K562 (cell line): ENCODE measurements around the gene BTBD16. TPM values are rescaled to one million over a fixed set of nuclear protein-coding genes. Genes with fewer than 3 reads are reported as not detected.

Experiments
- ATAC-seq: fragments of 200-7000 bp; cut with Tn5 transposase; 3 replicates; pipeline ENCODE4 v1.9.1; 2020; ENCODE audit warnings: moderate library complexity
- BruUV-seq: library from RNA; stranded (reverse); fragments of 400-500 nt; replicated peaks from 2 replicates; lab custom pipeline; 2021; lab: Mats Ljungman, UMichigan
- CTCF ChIA-PET: fragments of 300-600 bp; formaldehyde crosslinking; extraction: SDS; loops from one replicate; lab custom pipeline; 2021; ENCODE audit warnings: low intra/inter-chr PET ratio; lab: Yijun Ruan, JAX
- POLR2A ChIA-PET: fragments of 300-600, 350-650 bp; sonication (Branson Sonifier 250); formaldehyde crosslinking; extraction: SDS; loops from one replicate; lab custom pipeline; 2021; ENCODE audit warnings: antibody characterized with exemption, inconsistent platforms; lab: Yijun Ruan, JAX
- DNase-seq, 4 experiments: peaks; one replicate each; pipeline versions ENCODE4 v3.0.0 to v3.0.0-alpha.2; 2011 to 2018; ENCODE audit warnings: low spot score in 3 of 4, mixed read lengths in 3 of 4; ENCODE audit errors: extremely low read depth in 1 of 4
- FAIRE-seq: peaks from 2 replicates; lab custom pipeline; 2011; peaks lifted over from hg19 to GRCh38; lab: Jason Lieb, UNC
- H2AFZ ChIP-seq: 2 replicates; pipeline ENCODE4 v1.6.0; 2011; ENCODE audit warnings: low read depth, low read length, control low read depth, inconsistent platforms
- H3K27ac ChIP-seq: fragments of 200-600 bp; 3 replicates; pipeline ENCODE4 v1.8.0; 2011; ENCODE audit warnings: low read depth, mild to moderate bottlenecking, control low read depth, inconsistent platforms, low read length, moderate library complexity, mixed read lengths; ENCODE audit errors: extremely low read depth
- H3K27me3 ChIP-seq, 2 experiments: fragments of 300-600 bp in 1 of 2; 2 replicates in 1 of 2; 3 replicates in 1 of 2; pipeline versions ENCODE4 v1.6.0 to v1.8.0; 2011; ENCODE audit warnings: inconsistent platforms in 2 of 2, low read length in 2 of 2, mild to moderate bottlenecking in 1 of 2, mixed read lengths in 1 of 2, moderate library complexity in 1 of 2; ENCODE audit not compliant: control insufficient read depth in 2 of 2, insufficient read depth in 2 of 2
- H3K36me3 ChIP-seq: fragments of 300-600 bp; 3 replicates; pipeline ENCODE4 v1.8.0; 2011; ENCODE audit warnings: mild to moderate bottlenecking, low read length, inconsistent platforms; ENCODE audit not compliant: control insufficient read depth, insufficient read depth
- H3K4me1 ChIP-seq, 2 experiments: fragments of 200-600 bp in 1 of 2; replicated peaks in 1 of 2; 2 replicates in 1 of 2; 3 replicates in 1 of 2; pipeline versions ENCODE4 v1.5.1 to v1.8.0; 2011; ENCODE audit warnings: inconsistent platforms in 2 of 2, low read length in 2 of 2, mild to moderate bottlenecking in 1 of 2, mixed read lengths in 1 of 2, moderate library complexity in 1 of 2; ENCODE audit not compliant: control insufficient read depth in 2 of 2, insufficient read depth in 2 of 2
- H3K4me2 ChIP-seq: 2 replicates; pipeline ENCODE4 v1.6.1; 2011; ENCODE audit warnings: low read length, control low read depth, inconsistent platforms, mixed read lengths; ENCODE audit not compliant: insufficient read depth
- H3K4me3 ChIP-seq: fragments of 200-600 bp; sonication (generic), shearing (Covaris generic); 2 replicates; pipeline ENCODE4 v1.5.1; 2016; ENCODE audit warnings: control low read depth, inconsistent platforms
- H3K79me2 ChIP-seq: fragments of 200-600 bp; 3 replicates; pipeline ENCODE4 v1.8.0; 2011; ENCODE audit warnings: low read length, inconsistent platforms; ENCODE audit not compliant: control insufficient read depth, insufficient read depth
- H3K9ac ChIP-seq, 2 experiments: 2 replicates each; pipeline versions ENCODE4 v1.6.0 to v1.6.1; 2011; ENCODE audit warnings: low read depth in 2 of 2, low read length in 2 of 2, control low read depth in 1 of 2, inconsistent platforms in 1 of 2, mild to moderate bottlenecking in 1 of 2, mixed read lengths in 1 of 2; ENCODE audit not compliant: insufficient read depth in 1 of 2
- H3K9me1 ChIP-seq: one replicate; pipeline ENCODE4 v1.6.0; 2011; ENCODE audit warnings: inconsistent platforms, mild to moderate bottlenecking, low read length, moderate library complexity; ENCODE audit not compliant: control insufficient read depth, insufficient read depth
- H3K9me3 ChIP-seq: replicated peaks from 2 replicates; pipeline ENCODE4 v1.5.1; 2011; ENCODE audit warnings: low read depth, low read length, inconsistent platforms; ENCODE audit not compliant: control insufficient read depth, insufficient read depth
- H4K20me1 ChIP-seq: replicated peaks from 2 replicates; pipeline ENCODE4 v1.6.1; 2011; ENCODE audit warnings: low read length, inconsistent platforms, mixed read lengths; ENCODE audit not compliant: control insufficient read depth, insufficient read depth
- ELF1 ChIP-seq: fragments of 200-800 bp; sonication (Bioruptor generic); IDR thresholded peaks from 2 replicates; pipeline ENCODE4 v1.6.1; 2016; ENCODE audit warnings: missing genetic modification characterization, missing compliant biosample characterization
- ELF4 ChIP-seq: fragments of 450-650 bp; formaldehyde crosslinking; IDR thresholded peaks from 2 replicates; pipeline ENCODE4 v1.4.0; 2022; ENCODE audit warnings: missing genetic modification characterization
- LEF1 ChIP-seq: fragments of 450-650 bp; IDR thresholded peaks from 2 replicates; pipeline ENCODE4 v1.6.1; 2016; ENCODE audit warnings: mild to moderate bottlenecking
- MCM2 ChIP-seq: fragments of 450-650 bp; IDR thresholded peaks from 2 replicates; pipeline ENCODE4 v1.6.1; 2017; ENCODE audit warnings: low read depth, mild to moderate bottlenecking
- THRAP3 ChIP-seq: fragments of 450-650 bp; IDR thresholded peaks from 2 replicates; pipeline ENCODE4 v1.6.1; 2016; ENCODE audit warnings: mild to moderate bottlenecking, inconsistent platforms, borderline replicate concordance
- ZFPM2 ChIP-seq: fragments of 250-450 bp; sonication (Bioruptor Pico); IDR thresholded peaks from 2 replicates; pipeline ENCODE4 v1.5.1; 2022; ENCODE audit warnings: mild to moderate bottlenecking
- ZNF146 ChIP-seq: IDR thresholded peaks from one replicate; pipeline ENCODE4 v1.6.1; 2018; ENCODE audit warnings: missing compliant biosample characterization; ENCODE audit not compliant: unreplicated experiment
- WGBS: fragments of 100-300 bp; shearing (Covaris generic); methylation state at CpG from one replicate; pipeline ENCODE4 v1.1.6; 2016; ENCODE audit warnings: low coverage, mixed read lengths; ENCODE audit not compliant: insufficient coverage; ENCODE audit errors: missing lambda C conversion rate; 5-methylcytosine and 5-hydroxymethylcytosine counted together
- in situ Hi-C: fragments of 300-500 bp; cut with MboI; formaldehyde crosslinking; loops from 4 replicates; pipeline ENCODE4 v1.15.0; 2018; ENCODE audit warnings: inconsistent platforms, mixed read lengths
- intact Hi-C: fragments of 100-400 bp; cut with micrococcal nuclease; formaldehyde crosslinking; loops from 2 replicates; pipeline ENCODE4 v1.14.2; 2022
- polyA plus RNA-seq, 8 experiments: library from polyadenylated mRNA; depleted of rRNA in 4 of 8; stranded (reverse) in 5 of 8; unstranded in 3 of 8; fragments of >200 nt; fragmentation: Nextera tagmentation in 2 of 8; fragmentation: Illumina TruSeq in 1 of 8; extraction: Ambion mirVana in 2 of 8; extraction: Trizol in 1 of 8; gene quantifications; 2 replicates each; pipeline versions ENCODE4 v1.2.1 to v1.2.3, GENCODE V29; 2011 to 2014; ENCODE audit warnings: inconsistent platforms in 1 of 8, missing spikeins in 1 of 8
- total RNA-seq, 7 experiments: library from RNA; depleted of rRNA in 6 of 7; stranded (reverse); fragments of >200 nt in 6 of 7; fragmentation: Illumina TruSeq in 2 of 7; extraction: Trizol in 2 of 7; gene quantifications; 2 replicates each; pipeline versions ENCODE4 v1.2.1 to v1.2.3, GENCODE V29; 2011 to 2021; ENCODE audit warnings: low replicate concordance in 1 of 7
- TF ChIP-seq, protein P1 (sequence below): fragments of 450-650 bp; IDR thresholded peaks from 2 replicates; pipeline ENCODE4 v1.6.1; 2014; ENCODE audit warnings: low read depth, mild to moderate bottlenecking, moderate library complexity, borderline replicate concordance
- TF ChIP-seq, protein P2 (sequence below): fragments of 450-650 bp; IDR thresholded peaks from 2 replicates; pipeline ENCODE4 v1.6.1; 2016

BTBD16 gene
- total and polyA plus RNA-seq, 9 of the 15 experiments (the other 6 are each of a cell fraction or from before 2014, with no cell fraction given): 0.11 TPM; not detected in 8

- no peaks in the 10 kb centered on the region for H3K79me2 ChIP-seq
- H3K9ac ChIP-seq: no peak overlapping the region
- POLR2A ChIA-PET: interaction anchor here (0.7 kb wide), 1 partner anchor 26 kb away, joined by 3 read pairs; no protein-coding TSS in a partner anchor
- no TSS peak for BruUV-seq
- ATAC-seq (no peak), FAIRE-seq (no peak), DNase-seq (no peak)
- H3K4me1 ChIP-seq: no peaks in the 10 kb centered on the region
- H4K20me1 ChIP-seq: no peaks in the 10 kb centered on the region
- no peaks in the 10 kb centered on the region for H3K36me3 ChIP-seq
- H3K4me2 ChIP-seq: no peak overlapping the region
- TF ChIP-seq, protein P1, sequence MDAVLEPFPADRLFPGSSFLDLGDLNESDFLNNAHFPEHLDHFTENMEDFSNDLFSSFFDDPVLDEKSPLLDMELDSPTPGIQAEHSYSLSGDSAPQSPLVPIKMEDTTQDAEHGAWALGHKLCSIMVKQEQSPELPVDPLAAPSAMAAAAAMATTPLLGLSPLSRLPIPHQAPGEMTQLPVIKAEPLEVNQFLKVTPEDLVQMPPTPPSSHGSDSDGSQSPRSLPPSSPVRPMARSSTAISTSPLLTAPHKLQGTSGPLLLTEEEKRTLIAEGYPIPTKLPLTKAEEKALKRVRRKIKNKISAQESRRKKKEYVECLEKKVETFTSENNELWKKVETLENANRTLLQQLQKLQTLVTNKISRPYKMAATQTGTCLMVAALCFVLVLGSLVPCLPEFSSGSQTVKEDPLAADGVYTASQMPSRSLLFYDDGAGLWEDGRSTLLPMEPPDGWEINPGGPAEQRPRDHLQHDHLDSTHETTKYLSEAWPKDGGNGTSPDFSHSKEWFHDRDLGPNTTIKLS: no peak
- no peak for TF ChIP-seq THRAP3
- no peak for TF ChIP-seq ELF4 (CRISPR knock-in tag)
- no peak for TF ChIP-seq LEF1
- no peak for TF ChIP-seq ELF1
- no peak for TF ChIP-seq ZNF146
- no peak for TF ChIP-seq MCM2
- TF ChIP-seq, protein P2, sequence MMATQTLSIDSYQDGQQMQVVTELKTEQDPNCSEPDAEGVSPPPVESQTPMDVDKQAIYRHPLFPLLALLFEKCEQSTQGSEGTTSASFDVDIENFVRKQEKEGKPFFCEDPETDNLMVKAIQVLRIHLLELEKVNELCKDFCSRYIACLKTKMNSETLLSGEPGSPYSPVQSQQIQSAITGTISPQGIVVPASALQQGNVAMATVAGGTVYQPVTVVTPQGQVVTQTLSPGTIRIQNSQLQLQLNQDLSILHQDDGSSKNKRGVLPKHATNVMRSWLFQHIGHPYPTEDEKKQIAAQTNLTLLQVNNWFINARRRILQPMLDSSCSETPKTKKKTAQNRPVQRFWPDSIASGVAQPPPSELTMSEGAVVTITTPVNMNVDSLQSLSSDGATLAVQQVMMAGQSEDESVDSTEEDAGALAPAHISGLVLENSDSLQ: no peak
- no peak for TF ChIP-seq ZFPM2 (CRISPR knock-in tag)
- CTCF ChIA-PET: no interaction called here
- 0% methylated on average over 4 of the region's 4 CpGs for WGBS
- no peaks in the 10 kb centered on the region for H3K9me3 ChIP-seq
- H3K27ac ChIP-seq: no peak overlapping the region
- no peak overlapping the region for H3K4me3 ChIP-seq
- in situ Hi-C loops (no loop called here), intact Hi-C loops (loop anchor here (10.0 kb wide), 1 partner anchor 216 kb away; the partner anchor contains the start of gene DMBT1)
- no peaks in the 10 kb centered on the region for H3K9me1 ChIP-seq
- peaks cover 0 to 15% of the 10 kb centered on the region in 2 experiments; a peak in 4 of 5 replicates for H3K27me3 ChIP-seq
- H2AFZ ChIP-seq: no peak overlapping the region
These were observed 77.4 kb downstream of the BTBD16 start for GRCh38 chr10:122348512-122348911.
